Activated naive CD4-positive, alpha-beta T cell treated with anti-CD3 and anti-CD28 coated beads for 36 hours (primary cell): Measurements from ENCODE around the gene FTO. TPM values are rescaled to one million over a fixed set of nuclear protein-coding genes. Genes with fewer than 3 reads are reported as not detected.
A peak's percentile ranks its signal among the peaks of the same experiment; 100 is the strongest.

Source experiments
- CTCF ChIA-PET: fragments of 350-600 bp; sonication (Branson Sonifier 250); formaldehyde crosslinking; loops from one replicate; lab custom pipeline; 2021; ENCODE audit warnings: antibody characterized with exemption; lab: Charles Lee
- DNase-seq: peaks from one replicate; pipeline ENCODE4 v3.0.0-alpha.2; 2020
- H3K27ac Mint-ChIP-seq: one replicate; pipeline ENCODE4 v1.8.0; 2021; ENCODE audit warnings: mild to moderate bottlenecking, mixed read lengths
- H3K27me3 Mint-ChIP-seq: one replicate; pipeline ENCODE4 v1.8.0; 2021; ENCODE audit warnings: low read depth, mixed read lengths
- H3K36me3 Mint-ChIP-seq: one replicate; pipeline ENCODE4 v1.8.0; 2021; ENCODE audit warnings: low read depth, mixed read lengths
- H3K4me1 Mint-ChIP-seq: one replicate; pipeline ENCODE4 v1.8.0; 2021; ENCODE audit warnings: low read depth, mixed read lengths
- H3K4me3 Mint-ChIP-seq: one replicate; pipeline ENCODE4 v1.8.0; 2021; ENCODE audit warnings: mild to moderate bottlenecking, moderate library complexity, mixed read lengths
- H3K9me3 Mint-ChIP-seq: one replicate; pipeline ENCODE4 v1.8.0; 2021; ENCODE audit warnings: mixed read lengths
- intact Hi-C: fragments of 100-400 bp; cut with micrococcal nuclease; formaldehyde crosslinking; loops from one replicate; pipeline ENCODE4 v1.15.1; 2023
- total RNA-seq, 2 experiments: library from RNA; stranded (reverse); gene quantifications; one replicate each; pipeline ENCODE4 v1.2.3, GENCODE V29; 2021

The FTO gene
- total RNA-seq, 2 experiments from 2014 or later: 60.2 to 63.9 TPM

- Mint-ChIP-seq H3K9me3 (peaks cover under 1% of the 10 kb centered on the region), H3K27ac (peak overlapping the region; percentile 7), H3K4me1 (peaks cover 19% of the 10 kb centered on the region), H3K36me3 (peaks cover 6% of the 10 kb centered on the region), H3K4me3 (no peak overlapping the region), H3K27me3 (no peaks in the 10 kb centered on the region)
- CTCF ChIA-PET: interaction anchor here (0.6 to 2.0 kb wide), 3 partner anchors 77 to 838 kb away, joined by 3 to 4 read pairs (median 3); no protein-coding TSS in a partner anchor
- intact Hi-C loops: loop anchor here (5.0 kb wide), 1 partner anchor 91 kb away; no protein-coding TSS in a partner anchor
- DNase-seq: no peak
Observed at GRCh38 chr16:53821487-53821886, 117.5 kb downstream of the FTO start.

GRCh38 chr16:53821957-53822625, 118.1 kb downstream of the FTO start:
- CTCF ChIA-PET: interaction anchor here (0.6 to 2.0 kb wide), 4 partner anchors 77 to 839 kb away, joined by 3 to 4 read pairs (median 3); no protein-coding TSS in a partner anchor
- Mint-ChIP-seq H3K4me3 (no peak overlapping the region), H3K36me3 (peaks cover 3% of the 10 kb centered on the region), H3K27ac (peak overlapping the region; percentile 7), H3K9me3 (no peaks in the 10 kb centered on the region), H3K27me3 (no peaks in the 10 kb centered on the region), H3K4me1 (peaks cover 19% of the 10 kb centered on the region)
- DNase-seq: no peak
- intact Hi-C loops: loop anchor here (2.0 to 5.0 kb wide), 2 partner anchors 43 to 90 kb away; no protein-coding TSS in a partner anchor

- H3K27me3 Mint-ChIP-seq: no peaks in the 10 kb centered on the region
- H3K27ac Mint-ChIP-seq: no peak overlapping the region
- H3K4me1 Mint-ChIP-seq: peaks cover 19% of the 10 kb centered on the region
- no peak overlapping the region for H3K4me3 Mint-ChIP-seq
- CTCF ChIA-PET: interaction anchor here (0.9 to 2.0 kb wide), 4 partner anchors 48 to 277 kb away, joined by 3 to 4 read pairs (median 4); no protein-coding TSS in a partner anchor
- H3K9me3 Mint-ChIP-seq: no peaks in the 10 kb centered on the region
- intact Hi-C loops: loop anchor here (1.0 to 5.0 kb wide), 3 partner anchors 42 to 89 kb away; no protein-coding TSS in a partner anchor
- peak; percentile 34 for DNase-seq
- H3K36me3 Mint-ChIP-seq: peaks cover 3% of the 10 kb centered on the region
Observed at GRCh38 chr16:53822936-53823529, 119.1 kb downstream of the FTO start.

GRCh38 chr16:53826658-53827057, 122.7 kb downstream of the FTO start:
- CTCF ChIA-PET: interaction anchor here (0.6 kb wide), 1 partner anchor 209 kb away, joined by 3 read pairs; no protein-coding TSS in a partner anchor
- intact Hi-C loops: no loop called here
- no peak overlapping the region for H3K4me3 Mint-ChIP-seq
- no peaks in the 10 kb centered on the region for H3K27me3 Mint-ChIP-seq
- H3K9me3 Mint-ChIP-seq: no peaks in the 10 kb centered on the region
- H3K4me1 Mint-ChIP-seq: peaks cover 9% of the 10 kb centered on the region
- peaks cover 6% of the 10 kb centered on the region for H3K36me3 Mint-ChIP-seq
- DNase-seq: no peak
- H3K27ac Mint-ChIP-seq: no peak overlapping the region

GRCh38 chr16:53827741-53828140, 123.8 kb downstream of the FTO start:
- intact Hi-C loops: no loop called here
- CTCF ChIA-PET: no interaction called here
- Mint-ChIP-seq H3K4me1 (peaks cover 2% of the 10 kb centered on the region), H3K27ac (no peak overlapping the region), H3K4me3 (no peak overlapping the region), H3K27me3 (no peaks in the 10 kb centered on the region), H3K36me3 (peaks cover 8% of the 10 kb centered on the region), H3K9me3 (no peaks in the 10 kb centered on the region)
- DNase-seq: no peak

GRCh38 chr16:53829186-53829747, 125.3 kb downstream of the FTO start:
- Mint-ChIP-seq H3K36me3 (peaks cover 12% of the 10 kb centered on the region), H3K27me3 (no peaks in the 10 kb centered on the region), H3K27ac (no peak overlapping the region), H3K4me3 (no peak overlapping the region), H3K4me1 (peaks cover 2% of the 10 kb centered on the region), H3K9me3 (peaks cover 2% of the 10 kb centered on the region)
- CTCF ChIA-PET: no interaction called here
- intact Hi-C loops: no loop called here
- no peak for DNase-seq

GRCh38 chr16:53832896-53833544, 129.1 kb downstream of the FTO start:
- Mint-ChIP-seq H3K27me3 (no peaks in the 10 kb centered on the region), H3K4me1 (peaks cover 4% of the 10 kb centered on the region), H3K27ac (no peak overlapping the region), H3K4me3 (no peak overlapping the region), H3K9me3 (peaks cover 2% of the 10 kb centered on the region), H3K36me3 (peaks cover 18% of the 10 kb centered on the region)
- DNase-seq: no peak
- CTCF ChIA-PET: no interaction called here
- intact Hi-C loops: no loop called here

- Mint-ChIP-seq H3K4me1 (peaks cover 2% of the 10 kb centered on the region), H3K27me3 (no peaks in the 10 kb centered on the region), H3K9me3 (peaks cover 2% of the 10 kb centered on the region), H3K36me3 (peaks cover 20% of the 10 kb centered on the region), H3K4me3 (no peak overlapping the region), H3K27ac (no peak overlapping the region)
- intact Hi-C loops: no loop called here
- DNase-seq: no peak
- CTCF ChIA-PET: no interaction called here
Observed at GRCh38 chr16:53836142-53836541, 132.2 kb downstream of the FTO start.

- peaks cover 17% of the 10 kb centered on the region for H3K36me3 Mint-ChIP-seq
- DNase-seq: no peak
- no peak overlapping the region for H3K27ac Mint-ChIP-seq
- CTCF ChIA-PET: interaction anchor here (0.8 kb wide), 1 partner anchor 28 kb away, joined by 4 read pairs; no protein-coding TSS in a partner anchor
- intact Hi-C loops: no loop called here
- H3K4me1 Mint-ChIP-seq: peaks cover 2% of the 10 kb centered on the region
- H3K27me3 Mint-ChIP-seq: no peaks in the 10 kb centered on the region
- H3K9me3 Mint-ChIP-seq: peaks cover 2% of the 10 kb centered on the region
- H3K4me3 Mint-ChIP-seq: no peak overlapping the region
Observed at GRCh38 chr16:53836680-53837079, 132.7 kb downstream of the FTO start.

GRCh38 chr16:53837426-53837825, 133.5 kb downstream of the FTO start:
- H3K4me3 Mint-ChIP-seq: no peak overlapping the region
- H3K4me1 Mint-ChIP-seq: peaks cover 2% of the 10 kb centered on the region
- no peak overlapping the region for H3K27ac Mint-ChIP-seq
- peaks cover 15% of the 10 kb centered on the region for H3K36me3 Mint-ChIP-seq
- H3K27me3 Mint-ChIP-seq: no peaks in the 10 kb centered on the region
- CTCF ChIA-PET: interaction anchor here (0.8 kb wide), 1 partner anchor 27 kb away, joined by 4 read pairs; no protein-coding TSS in a partner anchor
- intact Hi-C loops: no loop called here
- H3K9me3 Mint-ChIP-seq: peaks cover 2% of the 10 kb centered on the region
- no peak for DNase-seq

GRCh38 chr16:53839150-53839549, 135.2 kb downstream of the FTO start:
- no peak overlapping the region for H3K27ac Mint-ChIP-seq
- CTCF ChIA-PET: no interaction called here
- H3K27me3 Mint-ChIP-seq: no peaks in the 10 kb centered on the region
- H3K36me3 Mint-ChIP-seq: peaks cover 11% of the 10 kb centered on the region
- H3K9me3 Mint-ChIP-seq: no peaks in the 10 kb centered on the region
- peaks cover 2% of the 10 kb centered on the region for H3K4me1 Mint-ChIP-seq
- intact Hi-C loops: no loop called here
- H3K4me3 Mint-ChIP-seq: no peak overlapping the region
- DNase-seq: no peak

- peaks cover 2% of the 10 kb centered on the region for H3K4me1 Mint-ChIP-seq
- no peaks in the 10 kb centered on the region for H3K27me3 Mint-ChIP-seq
- no peak for DNase-seq
- CTCF ChIA-PET: no interaction called here
- intact Hi-C loops: no loop called here
- peaks cover 7% of the 10 kb centered on the region for H3K36me3 Mint-ChIP-seq
- no peaks in the 10 kb centered on the region for H3K9me3 Mint-ChIP-seq
- no peak overlapping the region for H3K27ac Mint-ChIP-seq
- H3K4me3 Mint-ChIP-seq: no peak overlapping the region
Observed at GRCh38 chr16:53840456-53840855, 136.5 kb downstream of the FTO start.
